GM12878 (cell line): ENCODE results near the gene CCDC28B. TPM values are rescaled to one million over a fixed set of nuclear protein-coding genes. Genes with fewer than 3 reads are reported as not detected.

Experiments used
- ATAC-seq: fragments of 200-7000 bp; cut with Tn5 transposase; 3 replicates; pipeline ENCODE4 v1.9.1; 2020; ENCODE audit warnings: mild to moderate bottlenecking, moderate library complexity
- BruUV-seq: library from RNA; stranded (reverse); fragments of 400-500 nt; replicated peaks from 2 replicates; lab custom pipeline; 2021; lab: Mats Ljungman, UMichigan
- CTCF ChIA-PET: fragments of 300-600 bp; sonication (Branson Sonifier 250); formaldehyde crosslinking; extraction: SDS; loops from one replicate; lab custom pipeline; 2021; ENCODE audit warnings: inconsistent platforms; lab: Yijun Ruan, JAX
- POLR2A ChIA-PET: fragments of 350-600 bp; formaldehyde crosslinking; extraction: SDS; loops from one replicate; lab custom pipeline; 2021; ENCODE audit warnings: inconsistent platforms; lab: Charles Lee
- RAD21 ChIA-PET: fragments of 300-600 bp; sonication (Branson Sonifier 250); formaldehyde crosslinking; loops from one replicate; lab custom pipeline; 2023; ENCODE audit warnings: antibody characterized with exemption; ENCODE audit not compliant: unreplicated experiment; lab: Charles Lee
- SMC1A ChIA-PET: fragments of 300-600 bp; sonication (Branson Sonifier 250); formaldehyde crosslinking; loops from one replicate; lab custom pipeline; 2023; ENCODE audit not compliant: unreplicated experiment, uncharacterized antibody; lab: Charles Lee
- DNase-seq: peaks from one replicate; pipeline ENCODE4 v3.0.0-alpha.2; 2011; ENCODE audit warnings: low read depth, low spot score
- FAIRE-seq: peaks from 3 replicates; lab custom pipeline; 2011; peaks lifted over from hg19 to GRCh38; lab: Jason Lieb, UNC
- H2AFZ ChIP-seq: 2 replicates; pipeline ENCODE4 v1.6.0; 2011; ENCODE audit warnings: low read depth, low read length, control low read depth; ENCODE audit not compliant: control insufficient read depth
- H3K27ac ChIP-seq: 2 replicates; pipeline ENCODE4 v1.5.1; 2011; ENCODE audit warnings: control low read depth; ENCODE audit not compliant: control insufficient read depth, insufficient read depth
- H3K27me3 ChIP-seq, 2 experiments: replicated peaks in 1 of 2; 2 replicates each; pipeline versions ENCODE4 v1.6.0 to v1.6.1; 2011; ENCODE audit warnings: low read length in 1 of 2; ENCODE audit not compliant: control insufficient read depth in 2 of 2, insufficient read depth in 2 of 2
- H3K36me3 ChIP-seq, 2 experiments: 2 replicates each; pipeline ENCODE4 v1.5.1; 2011; ENCODE audit warnings: low read length in 1 of 2; ENCODE audit not compliant: control insufficient read depth in 2 of 2, insufficient read depth in 2 of 2
- H3K4me1 ChIP-seq: 2 replicates; pipeline ENCODE4 v1.6.1; 2011; ENCODE audit warnings: mild to moderate bottlenecking, low read length, moderate library complexity, mixed read lengths; ENCODE audit not compliant: control insufficient read depth, insufficient read depth
- H3K4me2 ChIP-seq: 2 replicates; pipeline ENCODE4 v1.6.0; 2011; ENCODE audit warnings: control low read depth; ENCODE audit not compliant: control insufficient read depth, insufficient read depth
- H3K4me3 ChIP-seq: fragments of 200-600 bp; sonication (generic); 2 replicates; pipeline ENCODE4 v1.5.1; 2016
- H3K79me2 ChIP-seq: 2 replicates; pipeline ENCODE4 v1.6.0; 2011; ENCODE audit warnings: low read length; ENCODE audit not compliant: control insufficient read depth, insufficient read depth
- H3K9ac ChIP-seq: 2 replicates; pipeline ENCODE4 v1.8.0; 2011; ENCODE audit warnings: low read length, control low read depth, mixed read lengths; ENCODE audit not compliant: control insufficient read depth, insufficient read depth
- H3K9me3 ChIP-seq: replicated peaks from 3 replicates; pipeline ENCODE4 v1.5.1; 2011; ENCODE audit warnings: mild to moderate bottlenecking, low read length; ENCODE audit not compliant: control insufficient read depth, insufficient read depth
- H4K20me1 ChIP-seq: 2 replicates; pipeline ENCODE4 v1.6.0; 2011; ENCODE audit not compliant: control insufficient read depth, insufficient read depth
- MEF2A ChIP-seq: IDR thresholded peaks from 2 replicates; pipeline ENCODE4 v1.6.1; 2011; ENCODE audit warnings: low read depth, mild to moderate bottlenecking, low read length, moderate library complexity; ENCODE audit not compliant: insufficient read depth
- POLR2A ChIP-seq: IDR thresholded peaks from 2 replicates; pipeline ENCODE4 v1.6.1; 2011; ENCODE audit warnings: low read depth, mild to moderate bottlenecking, low read length
- WRNIP1 ChIP-seq: IDR thresholded peaks from 2 replicates; pipeline ENCODE4 v1.6.1; 2011; ENCODE audit warnings: low read depth, low read length, improper control_type of control experiment, borderline replicate concordance
- ZNF384 ChIP-seq: IDR thresholded peaks from 2 replicates; pipeline ENCODE4 v1.6.1; 2012; ENCODE audit warnings: low read depth, mild to moderate bottlenecking, low read length, improper control_type of control experiment, borderline replicate concordance
- WGBS: methylation state at CpG from one replicate; pipeline ENCODE4 v1.1.6; 2016; ENCODE audit warnings: low lambda C conversion rate; ENCODE audit not compliant: insufficient replicate concordance, insufficient coverage; ENCODE audit errors: missing lambda C conversion rate; 5-methylcytosine and 5-hydroxymethylcytosine counted together
- in situ Hi-C: fragments of 300-500 bp; cut with MboI; formaldehyde crosslinking; loops from 9 replicates; pipeline ENCODE4 v1.14.3; 2018; ENCODE audit warnings: mixed read lengths
- intact Hi-C: fragments of 100-400 bp; cut with micrococcal nuclease; formaldehyde crosslinking; loops from one replicate; pipeline ENCODE4 v1.14.2; 2022; ENCODE audit not compliant: unreplicated experiment
- polyA plus RNA-seq, 11 experiments: library from polyadenylated mRNA; depleted of rRNA in 4 of 11; unstranded in 6 of 11; stranded (reverse) in 5 of 11; fragments of >200 nt; fragmentation: Nextera tagmentation in 4 of 11; fragmentation: Illumina TruSeq in 1 of 11; extraction: Ambion mirVana in 4 of 11; extraction: Trizol in 1 of 11; gene quantifications; 1 replicate in 1 of 11; 2 replicates in 10 of 11; pipeline versions ENCODE4 v1.2.1 to v1.2.3, GENCODE V29; 2011 to 2016; ENCODE audit warnings: inconsistent platforms in 2 of 11, missing spikeins in 2 of 11, low read depth in 1 of 11
- total RNA-seq, 4 experiments: library from RNA; depleted of rRNA in 3 of 4; stranded (reverse); fragments of >200 nt in 3 of 4; fragmentation: Illumina TruSeq in 1 of 4; extraction: Trizol in 1 of 4; gene quantifications; 2 replicates each; pipeline versions ENCODE4 v1.2.1 to v1.2.3, GENCODE V29; 2013 to 2021

The CCDC28B gene
- total and polyA plus RNA-seq, 10 of the 15 experiments (the other 5 are each of a cell fraction or from before 2014, with no cell fraction given): 10.5 to 135 (median 90.6) TPM

DNA sequence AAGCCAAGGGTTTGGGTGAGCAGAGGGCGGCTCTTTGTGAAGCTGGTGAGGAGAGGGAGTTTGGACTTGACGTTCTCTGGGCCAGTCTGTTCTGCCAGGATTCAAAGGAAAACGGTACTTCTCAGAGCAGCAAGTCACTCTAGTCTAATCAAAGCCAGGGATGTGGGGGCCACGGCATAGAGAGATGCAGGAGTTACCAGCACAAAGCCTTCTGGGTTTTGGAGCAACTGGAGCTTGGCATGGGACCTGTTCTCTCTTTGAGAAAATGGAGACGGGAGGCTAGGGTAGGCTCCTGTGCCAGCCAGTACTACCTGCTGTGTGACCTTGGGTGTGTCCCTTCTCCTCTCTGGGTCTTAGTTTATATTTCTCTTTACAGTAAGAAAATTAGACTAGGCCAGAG is 18.8 kb upstream of the CCDC28B start:
- POLR2A ChIA-PET: interaction anchor here (0.5 to 3.5 kb wide), 6 partner anchors 16 to 213 kb away, joined by 3 to 16 read pairs (median 6); partner anchors contain the start of genes BSDC1, CCDC28B, KHDRBS1 and TMEM39B
- CTCF ChIA-PET: interaction anchor here (1.3 to 4.2 kb wide), 2 partner anchors 35 to 69 kb away, joined by 3 to 16 read pairs; no protein-coding TSS in a partner anchor
- Histone ChIP-seq H3K4me2 (peak overlapping the region; percentile 100), H3K36me3 (peaks cover 4 to 24% of the 10 kb centered on the region in 2 experiments), H2AFZ (no peak overlapping the region), H3K27ac (peak overlapping the region; percentile 85)
- RAD21 ChIA-PET: interaction anchor here (0.8 to 3.9 kb wide), 4 partner anchors 16 to 109 kb away, joined by 3 to 22 read pairs (median 12); partner anchors contain the start of genes CCDC28B and TMEM39B
- no peak for DNase-seq
- in situ Hi-C loops: no loop called here
- no TSS peak for BruUV-seq
- TF ChIP-seq MEF2A: no peak
- 0 out of 2 replicates have a peak, but pooled peaks have one; percentile 93 for TF ChIP-seq WRNIP1
- TF ChIP-seq, all 136 proteins: peak for 1
- Histone ChIP-seq H3K4me1 (peaks cover 20% of the 10 kb centered on the region), H3K79me2 (peaks cover 55% of the 10 kb centered on the region), H3K4me3 (peak overlapping the region; percentile 89), H3K27me3 (no peaks in the 10 kb centered on the region), H3K9me3 (no peaks in the 10 kb centered on the region), H4K20me1 (no peaks in the 10 kb centered on the region; the same call in 1 of the 2 replicates), H3K9ac (peak overlapping the region; percentile 90)
- FAIRE-seq (no peak), ATAC-seq (no peak)
- SMC1A ChIA-PET: interaction anchor here (0.8 to 4.0 kb wide), 4 partner anchors 19 to 219 kb away, joined by 3 to 26 read pairs (median 5); partner anchors contain the start of genes CCDC28B and KPNA6
- intact Hi-C loops: loop anchor here (2.0 kb wide), 1 partner anchor 19 kb away; the partner anchor contains the start of gene CCDC28B
- 62% methylated on average over 5 of the region's 5 CpGs for WGBS

DNA sequence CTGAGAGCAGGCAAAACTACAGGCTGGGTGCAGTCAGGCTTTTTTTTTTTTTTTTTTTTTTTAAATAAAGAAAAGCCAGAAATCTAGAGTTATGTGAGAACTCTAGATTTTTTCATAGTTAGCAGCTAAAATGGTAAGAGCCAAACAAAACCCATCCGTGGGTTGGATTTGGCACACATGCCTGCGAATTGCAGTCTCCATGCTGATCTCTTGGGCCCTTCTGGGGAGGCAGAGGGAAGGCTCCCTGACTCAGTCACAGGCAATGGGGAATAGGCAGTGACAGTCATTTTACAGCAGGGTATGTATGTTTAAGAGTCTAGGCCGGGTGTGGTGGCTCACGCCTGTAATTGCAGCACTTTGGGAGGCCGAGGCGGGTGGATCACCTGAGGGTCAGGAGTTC is 18.3 kb upstream of the CCDC28B start:
- Histone ChIP-seq H3K27me3 (no peaks in the 10 kb centered on the region), H4K20me1 (no peaks in the 10 kb centered on the region; the same call in 1 of the 2 replicates), H3K9ac (peak overlapping the region; percentile 90; the same call in 1 of the 2 replicates), H3K9me3 (no peaks in the 10 kb centered on the region), H3K27ac (no peak overlapping the region; the same call in 1 of the 2 replicates), H3K4me1 (peaks cover 20% of the 10 kb centered on the region), H3K79me2 (peaks cover 58% of the 10 kb centered on the region), H3K4me3 (peak overlapping the region; percentile 89)
- ChIA-PET RAD21 (interaction anchor here (0.8 to 3.9 kb wide), 4 partner anchors 16 to 109 kb away, joined by 3 to 22 read pairs (median 12); partner anchors contain the start of genes CCDC28B and TMEM39B), CTCF (interaction anchor here (1.3 to 4.2 kb wide), 2 partner anchors 34 to 68 kb away, joined by 3 to 16 read pairs; no protein-coding TSS in a partner anchor)
- DNase-seq: no peak
- in situ Hi-C loops: no loop called here
- BruUV-seq: no TSS peak
- peak; percentile 45; the same call in 1 of the 2 replicates for TF ChIP-seq ZNF384
- TF ChIP-seq POLR2A: no peak
- TF ChIP-seq, all 136 proteins: peak for 1
- FAIRE-seq (no peak), ATAC-seq (no peak)
- POLR2A ChIA-PET: interaction anchor here (0.7 to 3.5 kb wide), 8 partner anchors 16 to 551 kb away, joined by 3 to 16 read pairs (median 5); partner anchors contain the start of genes BSDC1, CCDC28B and TMEM39B
- Histone ChIP-seq H3K4me2 (peak overlapping the region; percentile 100), H3K36me3 (peaks cover 4 to 26% of the 10 kb centered on the region in 2 experiments), H2AFZ (no peak overlapping the region)
- 97% methylated on average over 6 of the region's 6 CpGs for WGBS
- SMC1A ChIA-PET: interaction anchor here (0.8 to 4.0 kb wide), 5 partner anchors 16 to 218 kb away, joined by 3 to 26 read pairs (median 4); partner anchors contain the start of genes CCDC28B and KPNA6
- intact Hi-C loops: no loop called here
